ENCODE measurements around the gene MYH9. TPM values are rescaled to one million over a fixed set of nuclear protein-coding genes. Genes with fewer than 3 reads are reported as not detected.
A peak's percentile ranks its signal among the peaks of the same experiment; 100 is the strongest.

The MYH9 gene
- total and polyA plus RNA-seq, 4 donors: 184 to 667 (median 332) TPM

- H3K4me1 ChIP-seq (ENCODE audit: control insufficient read depth in 5 of 5, insufficient read depth in 5 of 5, low read length in 5 of 5): peaks cover 0 to 8% (median 0%) of the 10 kb centered on the region in 5 donors
- peak; percentile 57 for ATAC-seq (ENCODE audit: insufficient read depth, low FRiP score)
- peak in 1 of 3 donors; percentile 28 for DNase-seq
- WGBS, 2 donors: 73 to 80% methylated on average over 13 of the region's 13 CpGs
- no peak overlapping the region for H3K9ac ChIP-seq (ENCODE audit: insufficient read depth in 1 of 2, low read length in 2 of 2)
- no peaks in the 10 kb centered on the region for H3K36me3 ChIP-seq (ENCODE audit: control insufficient read depth in 4 of 4, insufficient read depth in 4 of 4, low read length in 4 of 4)
- H3K27ac ChIP-seq (ENCODE audit: low read depth in 1 of 2, low read length in 1 of 2): peak overlapping the region in 1 of 2 donors; percentile 26
- H3K4me3 ChIP-seq: no peak overlapping the region
- TF ChIP-seq CTCF (IDR thresholded peaks at IDR 0.05; ENCODE audit: control extremely low read depth, extremely low read depth): no peak
- no peaks in the 10 kb centered on the region for H3K27me3 ChIP-seq (ENCODE audit: control insufficient read depth in 3 of 3, insufficient read depth in 3 of 3, low read length in 2 of 3)
- no peaks in the 10 kb centered on the region for H3K9me3 ChIP-seq (ENCODE audit: control insufficient read depth in 4 of 4, insufficient read depth in 3 of 4, low read length in 3 of 4)
Observed at GRCh38 chr22:36397131-36398093, 9.6 kb upstream of the MYH9 start.

DNA sequence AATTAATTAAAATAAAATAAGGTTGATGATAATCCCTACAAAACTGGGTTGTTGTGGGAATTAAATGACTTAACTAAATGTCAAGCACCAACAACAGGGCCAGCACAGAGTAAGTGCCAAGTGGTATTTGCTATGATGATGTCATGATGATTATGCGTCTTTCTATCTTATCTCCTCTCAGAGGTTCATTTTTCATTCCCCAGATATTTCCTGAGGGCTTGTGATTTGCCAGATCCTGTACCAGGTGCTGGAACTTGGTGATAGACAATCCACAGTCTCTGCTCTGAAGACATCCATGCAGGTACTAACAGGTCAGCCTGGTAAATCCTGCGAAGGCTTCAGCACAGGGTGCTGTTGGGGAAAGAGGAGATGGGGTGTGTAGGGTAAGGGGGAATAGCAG lies 8.1 kb upstream of the MYH9 start:
- 66 to 73% methylated on average over 2 of the region's 2 CpGs for WGBS, 2 donors
- Histone ChIP-seq H3K4me1 (ENCODE audit: control insufficient read depth in 5 of 5, insufficient read depth in 5 of 5, low read length in 5 of 5) (peaks cover 0 to 8% (median 0%) of the 10 kb centered on the region in 5 donors), H3K36me3 (ENCODE audit: control insufficient read depth in 4 of 4, insufficient read depth in 4 of 4, low read length in 4 of 4) (no peaks in the 10 kb centered on the region), H3K27ac (ENCODE audit: low read depth in 1 of 2, low read length in 1 of 2) (peak overlapping the region in 1 of 2 donors; percentile 3), H3K9me3 (ENCODE audit: control insufficient read depth in 4 of 4, insufficient read depth in 3 of 4, low read length in 3 of 4) (no peaks in the 10 kb centered on the region), H3K9ac (ENCODE audit: insufficient read depth in 1 of 2, low read length in 2 of 2) (no peak overlapping the region), H3K4me3 (no peak overlapping the region), H3K27me3 (ENCODE audit: control insufficient read depth in 3 of 3, insufficient read depth in 3 of 3, low read length in 2 of 3) (no peaks in the 10 kb centered on the region)
- TF ChIP-seq CTCF (IDR thresholded peaks at IDR 0.05; ENCODE audit: control extremely low read depth, extremely low read depth): no peak
- DNase-seq (no peak), ATAC-seq (ENCODE audit: insufficient read depth, low FRiP score) (no peak)

GRCh38 chr22:36395055-36395849 lies 7.5 kb upstream of the MYH9 start:
- Histone ChIP-seq H3K4me3 (no peak overlapping the region), H3K27me3 (ENCODE audit: control insufficient read depth in 3 of 3, insufficient read depth in 3 of 3, low read length in 2 of 3) (no peaks in the 10 kb centered on the region), H3K9ac (ENCODE audit: insufficient read depth in 1 of 2, low read length in 2 of 2) (no peak overlapping the region)

More at GRCh38 chr22:36395055-36395849, 7.5 kb upstream of the MYH9 start:
- WGBS, 2 donors: 79 to 86% methylated on average over 12 of the region's 12 CpGs
- no peak for TF ChIP-seq CTCF (IDR thresholded peaks at IDR 0.05; ENCODE audit: control extremely low read depth, extremely low read depth)
- peak in 2 of 3 donors; percentile 48 to 75 for DNase-seq
- H3K27ac ChIP-seq (ENCODE audit: low read depth in 1 of 2, low read length in 1 of 2): no peak overlapping the region
- no peaks in the 10 kb centered on the region for H3K36me3 ChIP-seq (ENCODE audit: control insufficient read depth in 4 of 4, insufficient read depth in 4 of 4, low read length in 4 of 4)
- ATAC-seq (ENCODE audit: insufficient read depth, low FRiP score): no peak
- H3K9me3 ChIP-seq (ENCODE audit: control insufficient read depth in 4 of 4, insufficient read depth in 3 of 4, low read length in 3 of 4): no peaks in the 10 kb centered on the region
- peaks cover 0 to 9% (median 0%) of the 10 kb centered on the region in 5 donors for H3K4me1 ChIP-seq (ENCODE audit: control insufficient read depth in 5 of 5, insufficient read depth in 5 of 5, low read length in 5 of 5)

Data from lung (tissue), 12 donors.